HG03064 (cell line): Measurements from ENCODE around the gene EXOC3L2.

Experiments
- ATAC-seq: cut with Tn5 transposase; IDR thresholded peaks from one replicate; pipeline ENCODE4 v1.9.1; 2021; ENCODE audit warnings: low read depth; ENCODE audit not compliant: unreplicated experiment

The EXOC3L2 gene

DNA sequence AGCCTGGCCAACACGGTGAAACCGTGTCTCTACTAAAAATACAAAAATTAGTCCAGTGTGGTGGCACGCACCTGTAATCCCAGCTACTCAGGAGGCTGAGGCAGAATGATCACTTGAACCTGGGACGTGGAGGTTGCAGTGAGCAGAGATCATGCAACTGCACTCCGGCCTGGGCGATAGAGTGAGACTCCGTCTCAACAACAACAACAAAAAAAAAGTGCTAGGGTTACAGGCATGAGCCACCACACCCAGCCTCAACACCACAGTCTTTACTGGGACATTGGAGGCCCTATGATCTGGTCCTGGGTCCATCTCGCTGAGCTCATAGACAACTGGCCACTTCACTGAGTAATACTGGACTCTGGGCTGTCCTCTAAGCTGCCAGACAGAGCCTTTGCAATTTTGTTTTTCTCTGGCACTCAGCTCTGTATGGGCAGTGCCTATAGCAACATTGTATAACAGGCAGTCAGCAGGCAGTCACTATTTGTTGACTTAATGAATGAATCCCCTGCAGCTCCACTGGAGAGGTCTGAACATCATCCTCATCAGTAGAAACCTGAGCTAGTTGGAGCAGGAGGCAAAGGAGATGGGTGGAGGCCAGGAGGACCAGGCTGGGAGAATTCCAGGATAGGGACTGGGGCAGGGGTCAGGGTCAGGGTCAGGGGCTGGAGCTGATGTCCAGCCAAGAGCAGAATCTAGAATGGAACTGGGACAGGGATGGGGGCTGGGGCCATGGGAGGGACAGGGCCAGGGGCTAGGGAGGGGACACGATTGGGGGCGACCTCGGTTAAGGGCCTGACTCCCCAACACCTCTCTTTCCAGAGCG lies 58.5 kb downstream of the EXOC3L2 start:
- ATAC-seq: no peak

DNA sequence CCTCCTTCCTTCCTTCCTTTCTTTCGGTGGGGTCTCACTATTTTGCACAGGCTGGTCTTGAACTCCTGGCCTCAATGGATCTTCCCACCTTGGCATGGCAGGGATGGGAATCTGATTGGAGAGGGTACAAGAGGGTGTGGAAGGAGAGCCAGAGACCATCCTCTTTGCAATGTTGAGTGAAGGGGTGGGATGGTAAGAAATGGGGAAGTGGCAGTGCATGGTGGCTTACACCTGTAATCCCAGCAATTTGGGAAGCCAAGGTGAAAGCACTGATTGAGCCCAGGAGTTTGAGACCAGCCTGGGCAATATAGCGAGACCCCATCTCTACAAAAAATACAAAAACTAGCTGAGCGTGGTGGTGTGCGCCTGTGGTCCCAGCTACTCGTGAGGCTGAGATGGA lies 61.1 kb downstream of the EXOC3L2 start:
- ATAC-seq: no peak

DNA sequence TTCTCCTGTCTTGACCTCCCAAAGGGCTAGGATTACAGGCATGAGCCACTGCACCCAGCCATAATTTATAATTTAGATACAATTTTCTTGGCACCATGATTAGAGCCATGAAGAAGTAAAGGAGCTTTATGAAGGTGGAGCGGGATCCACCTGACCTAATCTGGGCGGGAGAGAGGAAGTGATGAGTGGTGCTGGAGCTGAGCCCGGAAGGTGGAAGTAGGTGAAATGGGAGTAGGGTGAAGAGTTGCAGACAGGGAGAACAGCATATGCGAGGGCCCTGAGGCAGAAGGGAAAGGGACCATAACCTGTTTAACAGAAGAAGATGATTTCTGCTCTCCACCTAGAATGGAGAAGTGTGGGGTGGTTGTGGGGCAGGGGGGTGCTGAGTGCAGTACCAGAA lies 62.4 kb downstream of the EXOC3L2 start:
- no peak for ATAC-seq

GRCh38 chr19:45180936-45181335 lies 64.3 kb downstream of the EXOC3L2 start:
- no peak for ATAC-seq

DNA sequence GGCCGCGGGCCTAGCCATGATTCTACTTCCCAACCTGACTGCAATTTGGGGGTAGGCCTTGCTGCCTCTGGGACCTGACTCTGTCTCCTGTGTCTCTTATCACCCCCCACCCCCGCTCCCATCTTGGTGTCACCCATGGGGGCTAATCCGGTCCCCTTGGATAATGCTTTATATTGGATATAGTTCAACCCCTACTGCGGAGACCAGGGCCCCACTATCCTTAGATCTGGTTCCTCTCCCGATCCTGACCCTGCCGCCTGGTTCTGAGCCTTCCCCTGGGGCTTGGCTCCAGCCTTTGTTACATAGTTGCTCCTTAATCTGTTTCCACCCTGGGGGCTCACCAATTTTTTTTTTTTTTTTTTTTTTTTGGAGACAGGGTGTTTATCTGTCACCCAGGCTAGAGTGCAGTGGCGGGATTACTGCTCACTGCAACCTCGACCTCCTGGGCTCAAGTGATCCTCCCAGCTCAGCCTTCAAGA lies 65.3 kb downstream of the EXOC3L2 start:
- ATAC-seq: no peak

GRCh38 chr19:45179072-45179891 lies 65.9 kb downstream of the EXOC3L2 start:
- ATAC-seq: no peak

DNA sequence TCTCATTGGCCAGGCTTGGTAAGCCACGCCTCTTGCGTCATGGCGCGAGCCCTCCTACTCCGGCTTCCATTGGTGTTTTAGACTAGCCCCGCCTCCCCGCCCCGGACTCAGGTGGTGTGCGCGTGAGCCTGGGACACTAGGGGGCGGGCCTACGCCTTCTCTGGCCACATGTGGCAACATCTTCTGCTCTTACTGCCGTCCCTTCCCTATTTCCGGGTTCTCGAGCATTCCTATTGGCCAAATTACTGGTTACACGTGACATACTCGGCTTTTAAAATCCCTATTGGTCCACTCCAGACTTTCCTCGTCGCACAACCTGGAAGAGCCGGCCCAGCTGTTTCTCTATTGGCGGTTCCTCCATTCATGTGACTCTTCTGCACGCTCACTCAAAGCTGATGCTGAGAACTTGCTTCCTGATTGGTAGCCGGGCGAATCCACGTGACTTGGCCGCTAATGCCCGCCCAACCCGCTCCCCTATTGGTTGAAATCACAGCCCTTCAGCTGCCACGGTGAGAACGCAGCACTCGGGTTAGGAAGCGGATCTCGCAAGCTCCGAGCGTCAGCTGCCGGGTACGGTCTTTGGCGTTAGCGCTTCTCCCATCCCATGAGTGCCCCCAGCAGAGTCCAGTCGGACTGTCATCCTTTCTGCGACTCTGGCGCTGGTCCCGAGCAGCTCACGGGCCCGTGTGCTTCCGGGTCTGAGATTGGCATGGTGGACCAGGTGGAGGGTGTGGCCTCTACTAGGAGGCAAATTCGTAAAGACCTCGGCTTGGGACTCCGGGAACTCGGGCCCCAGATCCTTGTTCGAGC lies 66.7 kb downstream of the EXOC3L2 start, which contains the start of gene BLOC1S3:
Gene BLOC1S3 (plus strand): TSS at position 523 of the 810 bp plus-strand sequence. CDS start 513 bp downstream, outside the sequence.
- peak; percentile 74 for ATAC-seq

DNA sequence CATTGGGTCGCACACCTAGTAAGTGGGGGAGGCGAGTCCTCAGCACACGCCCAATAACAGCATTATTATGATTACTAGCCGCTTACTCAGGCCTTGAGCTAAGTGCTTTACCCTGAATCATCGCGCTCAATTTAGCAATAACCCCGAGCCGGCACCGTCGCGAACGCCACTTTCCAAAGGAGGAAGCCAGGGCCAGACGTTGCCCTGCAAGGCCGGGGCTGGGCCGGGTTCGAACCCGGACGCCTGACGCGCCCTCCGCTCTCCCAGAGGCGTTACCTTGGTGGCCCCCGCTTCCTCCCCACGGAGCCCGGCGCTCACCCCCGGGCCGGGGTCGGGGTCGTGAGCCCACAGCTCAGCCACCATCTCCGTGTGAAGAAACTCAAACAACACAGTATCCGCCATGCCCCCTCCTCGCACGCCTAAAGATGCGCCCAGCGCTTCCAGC lies 67.4 kb downstream of the EXOC3L2 start, which contains the start of gene TRAPPC6A:
Gene TRAPPC6A (minus strand): TSS at position 421 of the 445 bp plus-strand sequence. CDS start 19 bp downstream, at position 402.
- peak; percentile 8 for ATAC-seq

DNA sequence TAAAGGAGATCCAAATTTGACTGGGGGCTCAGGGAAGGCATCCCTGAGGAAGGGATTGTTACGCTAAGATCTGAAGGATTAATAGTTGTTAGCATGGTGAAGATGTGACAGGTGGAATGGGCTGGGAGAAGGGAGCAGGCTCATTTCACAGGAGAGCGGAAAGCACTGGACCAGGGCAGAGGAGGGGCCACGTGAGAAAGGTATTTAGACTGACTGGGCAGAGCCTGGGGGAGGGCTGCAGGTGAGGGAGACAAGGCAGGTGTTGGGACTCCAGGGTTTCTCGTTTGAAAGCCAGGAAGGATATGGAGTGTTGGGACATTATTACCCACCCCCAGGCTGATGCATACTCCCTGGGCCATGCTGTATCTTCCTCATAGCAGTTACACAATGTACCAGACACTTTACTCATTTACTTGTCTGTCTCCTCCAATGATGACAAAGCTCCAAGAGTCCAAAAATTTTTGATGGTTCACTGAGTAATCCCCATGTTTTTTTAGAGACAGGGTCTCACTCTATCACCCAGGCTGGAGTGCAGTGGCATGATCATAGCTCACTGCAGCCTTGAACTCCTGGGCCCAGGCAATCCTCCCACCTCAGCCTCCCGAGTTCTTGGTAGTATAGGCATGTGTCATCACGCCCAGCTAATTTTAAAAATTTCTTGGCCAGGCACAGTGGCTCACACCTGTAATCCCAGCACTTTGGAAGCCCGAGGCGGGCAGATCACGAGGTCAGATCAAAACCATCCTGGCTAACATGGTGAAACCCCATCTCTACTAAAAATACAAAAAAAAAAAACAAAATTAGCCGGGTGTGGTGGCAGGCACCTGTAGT lies 69.5 kb downstream of the EXOC3L2 start:
- no peak for ATAC-seq

GRCh38 chr19:45173816-45174215 lies 71.4 kb downstream of the EXOC3L2 start:
- ATAC-seq: no peak

DNA sequence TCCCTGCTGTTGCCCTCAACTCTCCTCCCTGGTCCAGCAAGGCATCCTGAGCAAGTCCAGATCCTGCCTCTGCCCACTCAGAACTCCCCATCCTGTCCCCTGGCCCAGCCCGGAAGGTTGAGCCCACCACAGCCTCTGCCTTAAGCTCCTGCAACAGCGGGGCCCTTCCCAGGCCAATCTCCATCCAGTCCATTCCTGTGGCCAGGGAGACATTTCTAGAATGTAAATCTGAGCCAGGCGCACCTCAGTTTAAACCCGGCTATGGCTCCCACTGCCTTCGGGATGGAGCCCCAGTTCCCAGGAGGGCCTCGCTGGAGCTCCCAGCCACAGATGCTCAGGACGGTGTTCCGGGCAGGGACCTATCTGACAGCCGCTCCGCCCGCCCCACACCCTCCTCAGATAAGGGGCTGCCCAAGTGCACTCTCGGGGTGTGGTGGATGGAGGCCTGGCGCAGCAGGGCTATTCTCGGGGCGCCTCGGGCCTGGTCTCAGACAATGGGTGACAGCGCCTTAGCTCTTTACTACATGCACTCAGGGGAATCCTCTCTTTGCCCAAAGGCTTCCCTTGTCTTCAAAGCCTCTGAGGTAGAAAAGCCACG lies 72.5 kb downstream of the EXOC3L2 start:
- ATAC-seq: no peak

DNA sequence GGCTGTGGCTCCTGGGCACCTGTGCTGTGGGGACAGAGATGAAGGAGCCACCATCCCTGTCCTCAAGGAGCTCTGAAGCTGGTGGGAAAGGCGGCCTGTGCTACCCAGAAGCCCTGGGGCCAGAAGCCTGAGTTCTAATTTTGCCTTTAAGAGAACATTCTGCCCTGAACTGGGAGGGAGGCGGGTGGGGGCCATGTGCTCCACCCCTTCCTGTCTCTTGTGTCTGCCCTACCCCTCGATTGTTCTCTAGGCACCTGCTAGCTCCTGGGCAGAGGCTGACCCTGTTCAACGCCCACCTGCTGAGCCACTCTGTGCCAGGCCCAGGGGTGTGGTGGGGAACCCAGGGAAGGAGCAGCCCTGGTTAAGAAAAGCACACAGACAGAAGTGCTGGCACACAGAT lies 73.0 kb downstream of the EXOC3L2 start:
- no peak for ATAC-seq

DNA sequence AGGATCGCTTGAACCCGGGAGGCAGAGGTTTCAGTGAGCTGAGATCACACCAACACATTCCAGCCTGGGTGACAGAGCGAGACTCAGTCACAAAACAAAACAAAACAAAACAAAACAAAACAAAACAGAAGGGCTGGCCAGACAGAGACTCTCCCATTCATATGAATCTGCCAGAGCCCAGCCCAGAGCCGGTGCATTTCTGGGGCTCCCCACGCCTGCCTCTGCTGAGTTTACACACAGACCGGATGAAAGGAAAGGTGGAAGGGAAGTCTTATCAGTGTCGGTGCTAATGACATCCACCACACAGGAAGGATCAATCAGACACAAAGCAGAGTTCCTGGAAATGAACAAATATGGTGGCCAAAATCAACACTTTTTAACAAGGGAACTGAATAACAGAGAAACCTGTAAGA lies 74.0 kb downstream of the EXOC3L2 start:
- no peak for ATAC-seq

- ATAC-seq: no peak
Observed at GRCh38 chr19:45170146-45171106, 74.8 kb downstream of the EXOC3L2 start.

DNA sequence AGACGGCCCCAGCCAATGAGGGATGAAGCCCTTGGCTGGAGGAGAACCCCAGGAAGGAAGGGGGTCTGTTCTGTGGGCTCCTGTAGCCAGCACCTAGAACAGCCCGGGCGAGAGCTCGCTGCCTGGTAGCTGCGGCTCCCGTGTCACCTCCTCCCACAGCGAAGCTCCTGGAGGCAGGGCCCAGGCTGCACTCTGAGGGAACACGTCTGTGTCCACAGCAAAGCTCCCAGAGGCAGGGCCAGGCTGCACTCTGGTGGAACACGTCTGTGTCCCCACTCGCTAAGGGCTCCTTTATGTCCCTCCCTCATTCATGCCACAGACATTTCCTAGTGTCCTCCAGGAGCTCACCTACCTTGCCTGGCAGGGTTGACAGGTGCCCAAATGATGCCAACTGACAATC lies 75.6 kb downstream of the EXOC3L2 start:
- no peak for ATAC-seq

GRCh38 chr19:45168767-45169351 lies 76.3 kb downstream of the EXOC3L2 start:
- no peak for ATAC-seq

DNA sequence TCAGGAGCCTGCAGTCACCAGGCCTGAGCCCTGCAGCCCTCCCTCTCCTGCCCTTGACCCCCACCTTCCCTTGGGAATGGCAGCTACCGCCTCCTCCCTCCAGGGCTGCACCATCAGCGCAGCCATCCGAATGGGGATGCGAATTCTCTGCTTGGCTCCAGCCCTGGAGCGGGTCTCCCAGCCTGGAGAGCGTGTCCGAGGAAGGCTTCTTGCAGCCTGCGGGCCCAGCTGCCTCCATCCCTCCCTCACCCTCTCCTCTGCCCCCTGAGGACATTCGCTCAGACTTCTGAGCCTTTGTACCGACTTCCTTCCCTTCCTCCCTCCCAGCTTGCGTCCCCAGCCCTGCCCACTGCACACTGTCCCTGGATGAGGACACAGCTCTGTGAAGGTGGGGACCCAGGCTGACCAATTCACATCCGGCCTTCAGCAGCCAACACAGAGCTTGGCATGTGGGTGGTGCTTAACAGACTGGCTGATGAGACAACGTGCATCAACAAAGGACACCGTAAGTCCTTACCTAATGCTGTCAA lies 78.4 kb downstream of the EXOC3L2 start:
- ATAC-seq: no peak
